Hepatic stellate cell (primary cell): ENCODE measurements around the gene RBM4.
A peak's percentile ranks its signal among the peaks of the same experiment; 100 is the strongest.

ENCODE experiments used
- DNase-seq: peaks from one replicate; pipeline ENCODE4 v3.0.0; 2011; ENCODE audit warnings: low spot score

Gene RBM4

DNA sequence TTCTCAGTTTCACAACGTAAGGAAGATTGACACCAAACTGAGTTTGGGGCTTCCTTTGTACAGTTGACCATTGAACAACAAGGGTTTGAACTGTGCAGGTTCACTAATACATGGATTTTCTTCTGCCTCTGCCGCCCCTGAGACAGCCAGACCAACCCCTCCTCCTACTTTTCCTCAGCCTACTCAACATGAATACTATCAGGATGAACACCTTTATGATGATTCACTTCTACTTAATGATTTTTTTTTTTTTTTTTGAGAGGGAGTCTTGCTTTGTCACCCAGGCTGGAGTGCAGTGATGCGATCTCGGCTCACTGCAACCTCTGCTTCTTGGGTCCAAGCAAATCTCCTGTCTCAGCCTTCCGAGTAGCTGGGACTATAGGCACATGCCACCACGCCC is 14.6 kb downstream of the RBM4 start:
- no peak for DNase-seq

DNA sequence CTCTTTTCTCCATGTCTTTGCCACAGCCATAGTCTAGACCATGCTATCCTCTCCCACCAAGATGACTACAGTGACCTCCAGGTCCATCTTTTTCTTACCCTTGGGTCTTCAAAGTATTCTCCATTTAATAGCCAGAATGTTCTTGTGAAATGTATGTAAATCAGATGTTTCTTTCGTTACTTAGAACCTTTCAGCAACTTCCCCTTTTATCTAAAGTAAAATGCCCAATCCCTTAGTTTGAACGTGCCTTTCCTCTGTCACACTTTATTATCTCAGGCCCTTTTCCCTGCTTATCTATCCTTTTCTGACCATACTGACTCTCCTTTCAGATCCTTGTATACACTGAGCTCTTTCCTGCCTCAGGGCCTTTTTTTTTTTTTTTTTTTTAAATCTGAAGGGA is 21.3 kb downstream of the RBM4 start:
- no peak for DNase-seq

DNA sequence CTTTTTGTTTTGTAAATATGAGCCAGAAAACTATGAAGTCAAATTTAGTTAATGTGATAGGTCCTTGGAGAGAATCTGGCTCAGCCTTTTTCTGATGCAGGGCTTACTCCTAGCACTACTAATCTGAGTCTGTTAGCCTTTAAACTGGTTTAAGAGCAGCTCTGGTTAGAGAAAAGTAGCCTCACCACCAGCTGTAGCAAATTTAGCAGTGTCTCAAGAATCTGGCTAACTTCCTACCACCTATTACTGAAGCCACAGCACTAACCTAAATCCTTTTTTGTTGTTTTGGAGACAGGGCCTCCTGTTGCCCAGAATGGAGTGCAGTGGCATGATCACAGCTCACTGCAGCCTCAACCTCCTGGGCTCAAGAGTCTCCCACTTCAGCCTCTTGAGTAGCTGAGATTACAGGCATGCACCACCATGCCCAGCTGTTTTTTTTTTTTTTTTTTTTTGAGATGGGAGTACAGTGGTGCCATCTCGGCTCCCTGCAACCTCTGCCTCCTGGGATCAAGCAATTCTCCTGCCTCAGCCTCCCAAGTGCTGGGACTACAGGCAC is 25.3 kb downstream of the RBM4 start:
- DNase-seq: no peak

DNA sequence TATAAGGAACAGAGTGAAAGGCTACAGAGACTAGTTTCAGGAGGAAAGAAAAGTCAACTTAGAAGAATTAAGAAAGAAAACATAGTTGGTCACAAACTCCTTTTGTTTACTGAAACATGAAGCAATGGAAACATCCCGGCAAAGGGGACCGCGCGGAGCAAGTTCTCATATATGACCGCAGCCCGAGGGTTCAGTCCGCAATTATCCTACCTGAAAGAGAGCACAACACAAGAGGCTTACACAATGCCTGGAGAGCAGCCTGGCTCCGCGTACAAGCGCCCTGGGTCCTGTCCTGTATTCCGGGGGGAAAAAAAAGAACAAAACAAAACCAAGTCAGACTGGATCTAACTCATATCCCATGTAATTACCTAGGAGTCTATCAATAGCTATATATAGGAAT is 26.9 kb downstream of the RBM4 start:
- no peak for DNase-seq

DNA sequence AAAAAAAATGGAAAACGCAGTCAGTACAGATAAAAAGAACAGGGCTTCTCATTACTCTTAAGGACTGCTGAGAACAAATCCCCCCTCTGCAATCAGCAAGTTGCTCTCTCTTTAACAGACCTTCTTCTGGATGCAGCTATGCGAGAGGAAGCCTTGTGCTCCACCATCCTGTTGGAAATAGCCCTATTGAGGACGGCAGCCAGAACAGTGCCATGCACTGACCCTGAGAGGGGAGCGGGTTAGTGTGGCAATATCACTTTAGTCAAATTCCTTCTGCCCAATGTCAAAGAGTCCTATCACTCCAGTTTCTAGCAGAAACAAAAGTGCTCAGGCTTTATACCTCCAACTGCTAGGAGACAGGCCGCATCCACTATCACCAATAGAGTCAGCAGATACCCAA is 32.3 kb downstream of the RBM4 start:
- DNase-seq: no peak

DNA sequence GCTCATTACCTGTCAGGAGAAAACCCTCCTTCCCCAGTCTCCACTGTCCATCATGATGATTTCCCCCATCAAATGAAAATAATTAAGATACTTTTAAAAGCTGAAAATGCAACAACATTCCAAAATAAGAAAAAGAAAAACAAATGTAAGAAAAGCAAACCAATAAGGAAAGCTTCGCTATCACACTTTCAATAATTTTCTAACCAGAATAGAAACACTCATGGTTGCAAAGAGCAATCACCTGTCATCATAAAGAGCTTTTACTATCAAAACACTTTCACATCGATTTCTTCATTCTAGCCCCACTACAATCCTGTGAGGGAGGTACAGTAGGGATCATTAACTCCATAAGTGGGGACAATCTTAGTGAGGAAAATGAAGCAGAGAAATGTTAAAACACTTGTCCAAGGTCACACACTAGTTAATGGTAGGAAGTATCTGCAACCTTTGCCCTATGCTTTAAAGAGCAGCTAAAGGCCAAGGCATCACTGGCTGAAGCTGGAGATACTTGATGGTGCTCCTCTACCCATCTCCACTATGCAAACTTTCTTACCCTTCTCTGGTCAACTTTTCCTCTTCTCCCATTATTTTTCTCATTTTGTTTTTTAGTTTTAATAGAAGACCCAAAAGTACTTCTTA is 36.6 kb downstream of the RBM4 start:
- no peak for DNase-seq

DNA sequence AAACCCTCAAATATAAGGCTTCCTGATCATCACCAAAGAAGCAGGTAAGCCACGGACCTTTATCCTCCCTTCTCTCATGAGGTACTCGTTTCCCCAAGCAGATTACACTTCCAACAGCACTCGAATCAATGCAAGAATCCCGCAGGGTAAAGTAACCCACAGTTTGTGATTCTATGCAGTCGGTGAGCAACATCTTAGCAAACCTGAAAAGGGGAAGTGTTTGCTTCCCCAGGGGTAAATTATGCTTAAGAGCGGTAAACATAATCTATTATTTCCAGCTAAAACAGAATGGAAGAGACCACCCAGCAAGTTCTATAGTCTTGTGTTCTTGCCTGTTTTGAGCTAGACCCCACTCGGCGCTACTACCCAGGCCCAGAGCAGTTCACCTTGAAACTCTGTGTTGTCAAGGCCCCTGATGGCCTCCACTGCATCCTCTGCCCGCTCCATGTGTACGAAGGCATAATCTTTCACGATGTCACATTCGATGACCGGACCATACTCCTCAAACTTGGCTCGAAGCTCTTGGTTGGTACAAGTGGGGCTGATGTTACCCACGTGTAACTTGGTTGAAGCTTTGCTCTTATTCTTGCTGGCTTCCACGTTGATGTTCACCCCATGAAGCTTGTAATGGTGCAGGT is 37.9 kb downstream of the RBM4 start:
- no peak for DNase-seq

DNA sequence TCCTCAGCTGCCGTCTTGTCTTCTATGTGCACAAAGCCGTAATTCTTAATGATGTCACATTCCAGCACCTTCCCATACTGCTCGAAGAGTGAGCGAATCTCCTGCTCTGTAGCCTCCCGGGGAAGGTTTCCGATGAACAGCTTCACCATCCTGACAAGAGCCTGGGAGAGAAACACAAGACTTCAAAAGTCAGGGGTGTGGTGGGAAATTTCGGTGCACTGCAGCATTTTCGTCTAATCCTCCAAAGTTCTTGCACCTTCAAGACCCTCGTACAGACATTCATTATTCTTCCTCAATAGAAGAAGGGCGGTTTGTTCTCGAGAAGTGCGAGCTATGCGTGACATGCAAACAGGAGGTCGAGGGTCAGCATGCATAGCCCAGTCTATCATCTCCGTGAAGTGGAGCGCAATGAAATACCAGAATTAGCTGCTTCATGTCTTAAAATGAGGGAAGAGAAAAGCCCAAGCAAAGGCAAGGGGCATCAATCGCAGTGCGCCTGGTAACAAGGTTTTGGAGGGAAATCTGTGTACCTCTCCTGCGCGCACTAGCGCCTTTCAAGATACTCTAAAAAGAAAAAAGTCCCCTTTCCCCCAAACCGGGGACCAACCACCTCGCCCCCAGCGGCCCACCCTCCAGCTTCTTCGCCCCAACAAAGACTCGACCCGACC is 38.6 kb downstream of the RBM4 start:
- no peak for DNase-seq

DNA sequence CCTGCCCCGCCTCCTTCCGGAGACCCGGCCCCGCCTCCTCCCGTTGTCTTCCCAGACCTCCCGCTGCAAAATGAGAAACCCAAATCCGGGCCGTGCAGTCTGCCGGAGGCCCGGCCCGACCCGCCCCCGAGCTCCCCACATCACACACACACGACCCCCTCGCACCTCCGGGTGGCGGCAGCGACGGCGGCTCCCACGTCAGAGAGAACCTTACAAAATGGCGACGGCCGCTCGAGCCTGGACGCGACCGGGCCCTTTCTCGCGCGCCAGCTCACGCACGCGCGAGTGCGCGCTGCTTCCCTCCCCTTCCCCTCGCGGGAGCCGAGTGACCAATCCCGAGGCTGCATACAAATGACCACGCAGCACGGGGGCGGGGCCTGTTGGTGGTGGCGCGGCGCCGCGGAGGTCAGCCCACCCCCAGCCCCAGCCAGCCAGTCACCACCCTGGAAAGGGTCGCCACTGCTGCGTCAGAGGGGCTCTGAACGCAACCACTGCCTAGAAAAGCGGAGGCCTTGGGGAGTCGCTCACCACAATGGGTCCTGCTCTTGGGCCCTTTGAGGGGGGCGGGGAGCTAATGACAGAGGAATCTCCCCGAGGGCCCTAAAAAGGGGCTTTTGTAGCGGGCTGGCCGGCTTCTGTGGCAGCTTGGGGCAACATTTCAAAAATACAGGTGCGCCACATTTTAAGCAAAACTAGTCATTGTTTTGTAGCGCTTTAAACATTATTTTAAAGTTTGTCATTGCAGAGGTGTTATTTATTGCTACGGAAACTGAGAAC is 39.3 kb downstream of the RBM4 start, which contains the start of gene RBM4B:
TSS of gene RBM4B (minus strand) at position 289 of the 777 bp plus-strand sequence. CDS start 808 bp downstream, outside the sequence.
- DNase-seq: peak; percentile 99

DNA sequence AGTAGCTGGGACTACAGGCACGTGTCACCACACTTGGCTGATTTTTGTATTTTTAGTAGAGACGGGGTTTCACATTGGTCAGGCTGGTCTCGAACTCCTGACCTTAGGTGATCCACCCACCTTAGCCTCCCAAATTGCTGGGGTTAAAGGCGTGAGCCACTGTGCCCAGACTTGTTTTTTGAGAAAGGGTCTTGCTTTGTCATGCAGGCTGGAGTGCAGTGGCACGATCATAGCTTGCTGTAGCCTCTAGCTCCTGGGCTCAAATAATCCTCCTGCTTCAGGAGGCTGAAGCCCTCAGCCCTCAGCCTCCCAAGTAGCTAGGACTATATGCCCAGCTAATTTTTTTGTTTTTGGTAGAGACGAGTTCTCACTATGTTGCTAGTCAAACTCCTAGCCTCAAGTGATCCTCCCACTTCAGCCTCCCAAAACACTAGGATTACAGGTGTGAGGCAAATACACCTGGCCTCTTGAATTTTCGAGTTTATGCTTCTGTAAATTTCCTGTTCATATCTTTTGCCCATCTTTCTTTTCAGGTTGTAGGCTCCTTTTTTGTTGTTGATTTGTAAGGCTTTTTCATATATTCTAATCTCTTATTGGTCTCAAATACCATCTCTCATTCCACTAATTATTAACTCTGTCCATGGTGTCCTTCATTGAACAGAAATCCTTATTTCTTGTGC is 42.6 kb downstream of the RBM4 start:
- no peak for DNase-seq

DNA sequence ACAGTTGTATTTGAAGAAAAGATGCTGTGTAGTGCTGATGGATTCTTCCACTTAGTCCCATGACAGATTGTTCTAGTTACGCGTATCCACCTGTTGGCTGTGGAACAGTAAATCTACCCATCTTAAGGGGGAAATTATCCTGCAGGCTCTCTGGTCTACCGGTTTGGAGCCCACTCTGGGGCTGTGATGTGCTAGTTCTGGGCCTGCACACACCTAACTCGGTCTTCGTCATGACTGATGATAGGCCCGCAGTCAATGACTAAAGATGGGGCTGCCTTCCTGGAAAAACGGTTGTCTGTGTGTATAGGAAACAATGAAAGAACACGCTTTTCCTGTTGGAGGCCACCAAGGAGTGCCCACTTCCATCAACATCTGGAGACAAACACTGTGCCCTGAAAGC is 45.4 kb downstream of the RBM4 start:
- DNase-seq: no peak

DNA sequence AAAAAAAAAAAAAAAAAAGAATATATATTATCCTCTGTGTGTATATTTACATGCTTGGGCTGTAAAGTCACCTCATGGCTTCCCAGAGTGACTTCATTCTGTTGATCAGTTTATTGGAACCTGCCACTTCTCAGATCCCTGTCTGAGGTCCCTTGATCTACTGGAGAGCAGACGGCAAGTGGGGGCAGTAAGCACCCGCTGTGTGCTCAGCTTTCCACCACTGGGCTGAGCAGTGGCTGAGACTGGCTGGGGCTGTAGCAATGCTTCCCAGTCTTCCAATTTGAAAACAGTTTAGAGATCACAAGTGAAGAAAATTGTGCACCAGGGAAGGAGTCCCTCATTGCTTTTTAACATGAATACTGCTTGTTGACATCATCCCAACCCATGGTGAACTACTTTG is 46.1 kb downstream of the RBM4 start:
- DNase-seq: no peak

DNA sequence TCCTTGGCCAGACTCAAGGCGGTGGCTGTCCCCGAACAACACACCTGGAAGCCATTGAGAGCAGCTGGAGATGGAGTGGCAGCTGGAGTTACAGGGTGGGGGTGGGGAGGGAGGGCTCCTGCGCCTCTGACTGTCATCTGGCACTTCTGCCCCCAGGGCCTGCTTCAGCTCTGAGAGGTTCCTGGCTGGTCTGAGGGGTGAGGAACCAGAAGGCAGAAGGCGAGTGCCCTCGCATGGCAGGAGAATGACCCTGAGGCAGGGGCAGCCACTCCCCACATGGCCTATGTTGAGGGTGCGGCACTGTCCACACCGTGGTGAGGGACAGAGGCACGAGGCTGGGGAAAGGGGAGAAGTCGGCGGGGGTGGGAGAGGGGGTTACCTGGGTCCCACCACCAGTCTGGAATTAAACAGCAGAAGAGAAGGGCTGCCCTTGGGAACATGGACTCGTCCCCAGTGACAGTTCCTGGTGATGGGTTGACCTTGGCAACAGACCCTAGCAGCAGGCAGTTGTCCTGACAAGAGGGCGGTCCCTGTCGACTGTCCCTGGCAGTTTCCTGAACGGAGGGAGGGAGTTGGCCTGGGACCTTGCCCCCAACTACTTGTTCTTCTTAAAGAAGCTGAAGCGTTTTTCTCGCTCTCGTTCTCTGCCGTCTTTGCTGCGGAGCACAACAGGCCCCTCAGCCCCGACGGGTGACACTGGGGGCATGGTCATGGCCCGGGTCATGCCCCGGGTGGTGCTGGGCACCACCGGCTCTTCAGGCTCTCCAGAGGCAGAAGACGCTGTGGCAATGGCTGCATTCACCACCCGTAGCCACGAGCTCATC is 47.0 kb downstream of the RBM4 start:
- DNase-seq: no peak

DNA sequence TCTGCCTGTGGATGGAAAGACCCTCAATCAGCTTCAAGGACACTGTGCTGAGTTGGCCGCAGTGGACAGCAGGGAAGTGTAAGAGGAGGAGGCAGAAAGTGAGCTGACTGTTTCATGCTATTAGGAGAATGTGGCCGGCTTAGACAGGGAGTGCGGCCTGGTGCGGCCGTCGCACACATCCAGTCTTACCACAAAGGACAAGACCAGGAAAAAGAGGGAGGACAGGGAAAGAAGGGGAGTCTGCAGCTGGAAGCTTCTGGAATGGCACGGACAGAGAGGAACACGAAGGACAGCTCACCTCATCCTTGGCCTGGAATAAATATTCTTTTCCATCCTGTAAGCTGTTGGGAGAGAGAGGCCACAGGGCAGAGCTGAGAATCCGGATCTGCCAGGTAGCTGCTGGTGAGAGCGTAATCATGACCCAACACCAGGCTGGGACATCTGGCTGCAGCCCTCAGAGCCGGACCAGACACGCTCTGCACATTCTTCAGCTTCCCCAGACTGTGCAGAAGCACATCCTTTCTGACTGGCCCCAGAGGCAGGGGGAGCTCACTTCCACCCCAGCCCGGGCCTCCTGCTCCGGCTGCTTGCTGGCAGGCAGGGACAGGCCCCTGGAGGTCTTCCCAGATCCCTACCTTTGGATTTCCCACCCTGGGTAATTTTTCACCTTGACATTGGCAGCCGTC is 47.7 kb downstream of the RBM4 start:
- DNase-seq: no peak

DNA sequence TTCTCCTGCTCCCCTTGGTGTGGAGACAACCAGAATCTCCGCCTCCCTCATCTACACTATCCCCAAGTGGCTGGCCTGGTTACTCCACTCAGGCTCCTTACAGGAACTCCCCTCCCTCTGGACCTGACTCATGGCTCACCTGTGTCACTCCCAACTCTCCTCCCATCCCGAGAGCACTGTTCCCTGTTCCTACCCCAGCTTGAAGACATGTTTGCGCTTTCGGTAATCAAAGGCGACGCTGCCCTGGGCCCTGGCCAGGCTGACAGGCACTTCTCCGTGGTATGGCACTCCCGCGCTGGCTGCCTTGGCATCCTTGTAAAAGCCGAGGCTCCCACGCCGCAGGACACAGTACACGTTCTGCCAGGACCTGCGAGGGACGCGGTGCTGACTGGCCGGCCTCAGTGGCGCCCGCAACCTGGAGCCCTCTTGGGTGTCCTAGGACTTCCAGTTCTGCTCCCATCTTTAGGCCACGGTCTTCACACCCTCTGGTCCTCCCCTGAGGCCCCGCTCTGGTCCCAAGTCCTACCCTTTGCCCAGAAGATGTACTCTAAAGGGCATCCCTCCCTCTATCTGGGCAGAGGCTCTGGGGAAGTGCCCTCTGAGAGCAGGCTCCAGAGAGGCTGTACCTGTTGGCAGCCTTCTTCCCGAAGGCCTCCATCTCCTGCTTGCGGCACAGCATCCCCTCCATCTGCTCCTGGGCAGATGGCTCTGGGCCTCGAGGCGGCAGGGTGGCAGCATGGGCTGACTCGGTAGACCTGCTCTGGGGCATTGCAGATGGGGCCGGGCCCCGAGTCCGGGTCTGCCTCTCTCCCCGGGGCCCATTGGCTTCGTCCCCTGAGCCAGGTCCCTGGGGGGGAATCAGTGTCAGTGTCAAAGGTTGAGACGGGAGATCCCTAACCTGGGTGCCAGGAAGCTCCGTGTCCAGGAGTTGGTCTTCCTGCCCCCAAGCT is 48.6 kb downstream of the RBM4 start:
- no peak for DNase-seq

DNA sequence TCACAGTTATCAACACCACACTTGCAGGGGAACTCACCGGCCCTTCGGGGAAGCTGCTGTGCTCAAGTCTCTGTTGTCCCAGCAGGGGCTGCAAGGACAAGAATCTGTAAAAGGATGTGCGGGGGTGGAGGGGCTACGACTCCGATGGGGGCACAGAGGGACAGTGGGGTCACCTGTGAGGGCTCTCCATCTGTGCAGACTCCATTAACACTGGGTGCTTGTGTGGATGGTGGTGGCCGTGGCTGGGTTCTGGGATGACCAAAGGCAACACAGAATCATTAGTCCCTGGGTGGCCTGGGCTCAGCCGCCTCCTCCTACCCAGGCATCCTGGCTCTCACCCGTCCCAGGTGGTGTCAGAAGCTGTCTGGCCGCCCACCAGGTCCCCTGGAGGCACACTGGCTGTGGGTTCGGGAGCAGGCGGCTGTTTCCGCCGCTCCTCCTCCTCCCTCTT is 49.4 kb downstream of the RBM4 start:
- no peak for DNase-seq

DNA sequence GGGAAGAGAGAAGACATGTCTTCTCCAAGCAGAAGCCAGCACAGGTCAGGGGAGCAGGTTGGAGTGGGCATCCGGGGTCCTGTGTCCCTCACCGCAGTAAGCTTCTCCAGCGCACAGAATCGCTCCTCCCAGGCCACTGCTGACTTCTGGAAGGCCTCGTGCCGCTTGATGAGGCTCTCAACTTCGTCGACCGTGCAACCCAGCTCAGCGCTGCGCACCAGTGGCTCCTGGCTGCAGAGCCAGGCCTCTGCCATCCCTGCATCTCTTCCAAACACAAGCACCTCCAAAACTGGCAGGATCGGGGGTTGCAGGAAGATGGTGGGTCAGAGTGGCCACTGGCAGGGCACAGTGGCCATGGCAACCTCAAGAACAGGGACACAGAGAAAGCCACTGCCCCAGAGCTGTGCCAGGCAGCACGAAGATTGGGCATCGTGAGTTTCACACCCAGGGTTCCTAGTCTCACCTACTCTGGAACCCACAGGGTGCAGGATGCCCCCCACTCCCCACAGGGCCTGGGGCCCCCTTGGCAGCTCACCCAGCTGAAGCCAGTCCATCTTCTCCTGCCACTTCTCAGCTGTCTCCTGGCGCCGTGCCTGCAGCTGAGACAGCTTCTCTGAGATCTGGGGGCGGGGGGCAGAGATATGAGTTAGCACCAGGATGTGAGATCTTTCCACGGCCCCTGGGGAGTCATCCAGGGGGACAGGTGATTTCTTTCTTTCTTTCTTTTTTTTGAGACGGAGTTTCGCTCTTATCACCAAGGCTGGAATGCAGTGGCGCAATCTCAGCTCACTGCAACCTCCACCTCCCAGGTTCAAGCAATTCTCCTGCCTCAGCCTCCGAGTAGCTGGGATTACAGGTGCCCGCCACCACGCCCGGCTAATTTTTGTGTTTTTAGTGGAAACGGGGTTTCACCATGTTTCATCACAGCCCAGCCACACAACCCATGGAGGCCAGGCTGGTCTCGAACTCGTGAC is 50.3 kb downstream of the RBM4 start:
- no peak for DNase-seq
